IPS DF 4.7 (cell line): ENCODE results near the gene RPL39L.
"Not testable (repeated sequence)": the region's sequence is repeated elsewhere in the genome, so short reads cannot be mapped to it uniquely, and the experiment has no call there.

ENCODE experiments used
- DNase-seq: peaks from one replicate; pipeline ENCODE4 v3.0.0-alpha.2; 2013; ENCODE audit warnings: low spot score; ENCODE audit errors: extremely low read depth

The RPL39L gene

GRCh38 chr3:187139126-187139894, at the start of gene RPL39L:
Gene RPL39L (minus strand): TSS chr3:187139496. CDS start chr3:187121300, 18,196 bp downstream.
- DNase-seq, result peak; percentile 74

DNA sequence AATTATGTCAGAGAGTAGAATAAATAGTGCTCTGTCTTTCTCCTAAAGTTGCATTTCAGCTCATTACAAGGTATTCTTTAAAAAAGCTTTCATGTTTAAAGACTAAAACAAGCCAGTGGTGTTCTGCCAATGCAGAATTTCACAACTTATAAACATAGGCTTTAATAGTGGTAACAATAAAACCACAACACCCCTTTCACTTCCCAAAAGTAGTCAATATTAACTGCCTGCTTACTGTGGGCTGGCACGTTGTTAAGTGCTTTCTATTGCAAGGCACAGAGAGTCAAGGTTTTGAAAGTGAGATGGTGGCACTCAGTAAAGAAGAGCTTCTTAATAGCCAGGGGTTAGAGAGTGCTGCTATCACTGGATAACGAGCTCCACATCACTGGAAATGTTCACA, 49.6 kb upstream of the RPL39L start:
- no peak for DNase-seq

- DNase-seq, result no peak
Measured at GRCh38 chr3:187186801-187187421, 47.6 kb upstream of the RPL39L start.

GRCh38 chr3:187186375-187186774, 47.1 kb upstream of the RPL39L start:
- DNase-seq, result no peak

GRCh38 chr3:187185759-187186158, 46.5 kb upstream of the RPL39L start:
- DNase-seq, result peak; percentile 97

- no peak for DNase-seq
Measured at GRCh38 chr3:187183903-187184302, 44.6 kb upstream of the RPL39L start.

DNA sequence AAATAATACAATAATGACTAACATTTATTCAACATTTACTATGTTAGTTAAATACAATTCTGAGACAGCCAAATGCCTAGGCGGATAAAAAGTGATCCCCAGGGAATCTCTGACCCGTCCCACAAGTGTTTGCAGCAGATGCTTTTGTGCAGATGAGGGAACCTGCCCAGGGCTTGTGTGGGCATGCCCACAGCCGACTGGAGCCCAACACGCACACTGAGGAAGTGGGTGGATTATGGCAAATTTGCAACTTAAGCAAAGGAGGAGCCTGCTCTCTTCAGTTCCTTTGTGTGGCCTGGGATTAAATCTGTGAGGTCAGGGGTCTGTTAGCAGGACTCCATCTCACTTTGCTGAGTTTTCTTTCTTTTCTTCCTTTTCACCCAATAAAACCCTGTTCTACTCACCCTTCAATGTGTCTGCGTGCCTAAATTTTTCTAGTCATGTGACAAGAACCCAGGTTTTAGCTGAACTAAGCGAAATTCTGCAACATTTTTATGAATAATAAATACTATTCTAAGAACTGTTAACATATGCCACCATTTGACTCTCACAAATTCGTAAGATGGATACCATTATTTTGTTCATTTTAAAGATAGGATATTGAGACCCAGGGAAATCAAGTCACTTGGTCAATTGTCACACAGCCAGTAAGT, 44.0 kb upstream of the RPL39L start:
- no peak for DNase-seq

DNA sequence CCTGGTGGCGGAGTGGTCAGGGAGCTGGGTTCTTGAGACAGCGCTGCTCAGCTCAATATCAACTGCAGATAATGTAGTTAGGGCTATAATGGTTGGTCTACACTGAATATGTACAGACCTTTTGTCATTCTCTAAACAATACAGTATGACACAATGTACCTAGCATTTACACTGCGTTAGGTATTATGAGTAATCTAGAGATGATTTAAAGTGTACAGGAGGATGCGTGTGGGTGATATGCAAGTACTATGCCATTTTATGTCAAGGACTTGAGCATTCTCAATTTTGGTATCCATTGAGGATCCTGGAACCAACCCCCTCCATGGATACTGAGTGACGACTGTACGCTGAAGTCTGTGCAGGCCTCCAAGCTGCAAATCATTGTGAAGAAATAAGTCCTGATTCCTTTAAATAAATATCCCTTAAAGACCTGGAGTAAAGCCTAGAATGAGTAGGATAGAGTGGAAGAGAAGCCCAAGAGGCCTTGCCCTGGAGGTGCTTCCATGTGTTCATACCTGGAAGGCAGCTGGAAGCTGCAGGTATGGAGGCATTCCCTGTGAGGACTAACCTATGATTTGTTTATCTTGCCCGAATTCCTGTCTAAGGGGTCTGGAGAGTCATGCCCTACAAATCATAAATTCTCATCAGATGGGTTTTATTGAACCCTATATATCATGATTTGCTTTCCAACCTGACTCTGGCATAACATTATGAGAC, 42.3 kb upstream of the RPL39L start:
- no peak for DNase-seq

DNA sequence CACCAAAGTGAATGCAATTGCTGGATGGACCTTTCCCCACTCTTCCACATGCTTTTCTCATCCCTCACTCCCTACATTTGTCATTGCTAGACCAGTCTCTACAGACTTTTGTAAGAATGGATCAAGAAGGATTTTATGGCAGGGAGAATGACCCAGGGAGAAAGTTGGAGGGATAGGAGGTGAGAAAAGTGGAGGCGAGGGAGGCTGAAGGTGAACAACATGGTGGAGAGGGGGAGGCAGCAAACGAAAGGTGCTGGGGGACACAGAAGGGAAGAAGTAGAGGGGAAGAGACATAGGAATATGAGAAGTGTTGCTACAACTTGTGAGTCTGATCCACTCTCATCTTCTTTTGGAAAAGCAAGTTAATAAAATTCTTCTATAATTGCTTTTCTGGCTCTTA, 33.6 kb upstream of the RPL39L start:
- no peak for DNase-seq

- DNase-seq, result not testable (repeated sequence)
Measured at GRCh38 chr3:187170911-187171310, 31.6 kb upstream of the RPL39L start.

- no peak for DNase-seq
Measured at GRCh38 chr3:187169231-187169960, 30.1 kb upstream of the RPL39L start.

DNA sequence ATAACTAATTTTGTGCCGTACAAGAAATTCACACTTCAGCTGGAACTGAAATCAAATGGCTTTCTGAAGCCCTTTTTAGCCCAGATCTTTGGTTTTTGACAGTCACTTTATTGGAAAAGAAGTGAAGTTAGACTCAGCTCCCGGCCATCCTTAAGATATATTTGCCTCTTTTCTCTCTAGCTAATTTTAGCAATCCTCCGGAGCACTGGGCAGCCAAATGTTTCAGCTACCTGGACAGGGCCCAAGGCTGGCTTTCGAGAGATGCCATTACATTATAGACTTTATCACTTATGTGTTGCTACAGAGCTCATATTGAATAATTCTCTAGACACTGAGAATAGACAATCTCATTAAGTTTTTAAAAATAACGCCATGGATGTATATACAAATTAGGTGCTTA, 28.5 kb upstream of the RPL39L start:
- DNase-seq, result no peak

- DNase-seq, result no peak
Measured at GRCh38 chr3:187166750-187167149, 27.5 kb upstream of the RPL39L start.

DNA sequence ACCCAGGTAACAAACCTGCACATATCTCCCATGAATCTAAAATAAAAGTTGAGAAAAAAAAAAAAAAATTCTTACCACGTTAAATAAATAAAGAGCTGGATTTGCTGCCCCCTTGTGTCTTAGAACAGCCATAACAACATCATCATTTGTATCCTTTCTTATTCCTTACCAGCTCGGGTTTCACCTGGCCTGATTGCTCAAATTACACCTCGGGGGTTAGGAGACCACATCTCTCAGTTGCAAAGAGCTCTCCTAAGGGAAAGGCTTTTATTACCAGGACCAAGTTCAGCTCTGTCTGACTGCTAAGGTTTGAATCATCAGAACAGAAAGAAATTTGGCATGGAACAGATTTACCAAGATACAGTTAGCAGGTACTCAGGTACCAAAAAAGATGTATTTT, 25.8 kb upstream of the RPL39L start:
- DNase-seq, result no peak

DNA sequence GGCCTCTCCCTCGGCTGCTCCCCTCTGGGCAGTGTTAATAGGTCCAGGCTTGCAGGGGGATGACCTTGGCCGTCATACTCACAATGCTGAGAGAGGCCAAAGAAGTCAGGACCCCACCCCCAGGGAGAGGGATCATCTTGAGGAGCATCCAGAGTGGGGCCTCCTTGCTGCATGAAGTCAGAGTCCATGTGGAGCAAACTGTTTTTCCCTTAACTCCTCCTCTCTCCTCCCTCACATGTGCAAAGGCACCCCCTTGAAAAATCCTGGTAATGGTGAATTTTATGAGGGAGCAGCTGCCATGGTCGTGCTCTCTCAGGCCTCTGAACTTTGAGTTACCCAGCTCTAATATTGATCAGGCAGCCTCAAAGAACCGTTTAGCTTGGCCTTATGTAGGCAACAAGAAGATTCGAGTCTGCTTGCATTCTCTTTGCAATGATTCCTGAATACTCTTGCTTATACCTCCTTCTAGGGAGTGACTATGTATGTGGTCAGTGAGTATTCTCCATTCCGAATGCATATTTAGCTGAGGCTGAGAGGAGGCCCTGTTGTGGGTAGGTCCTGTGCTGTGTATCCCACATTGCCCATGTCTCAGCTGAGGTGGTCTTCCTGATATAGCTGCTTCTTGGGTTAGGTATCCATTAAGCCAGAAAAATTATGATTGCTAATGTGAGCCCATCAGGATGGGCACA, 23.1 kb upstream of the RPL39L start:
- DNase-seq, result no peak

DNA sequence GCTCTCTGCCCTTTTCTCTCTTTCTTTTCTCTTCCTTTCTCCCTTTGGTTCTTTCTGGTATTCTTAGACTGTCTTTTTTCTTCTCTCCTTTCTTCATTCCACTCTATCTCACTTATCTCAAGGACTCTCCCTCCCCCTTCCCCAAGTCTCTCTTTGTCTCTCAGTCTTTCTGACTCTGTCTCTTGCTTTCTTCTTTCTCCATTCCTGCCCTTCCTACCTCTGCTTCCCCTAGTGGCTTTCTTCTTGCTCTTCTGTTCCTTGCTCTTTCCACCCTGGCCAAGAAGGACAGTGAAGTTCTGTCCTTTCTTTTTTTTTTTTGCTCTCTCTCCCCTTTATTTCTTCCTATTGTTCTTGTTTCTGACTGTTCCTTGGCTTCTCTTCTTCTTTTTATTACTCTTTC, 22.3 kb upstream of the RPL39L start:
- DNase-seq, result no peak

- no peak for DNase-seq
Measured at GRCh38 chr3:187150599-187150998, 11.3 kb upstream of the RPL39L start.

GRCh38 chr3:187150186-187150585, 10.9 kb upstream of the RPL39L start:
- no peak for DNase-seq

DNA sequence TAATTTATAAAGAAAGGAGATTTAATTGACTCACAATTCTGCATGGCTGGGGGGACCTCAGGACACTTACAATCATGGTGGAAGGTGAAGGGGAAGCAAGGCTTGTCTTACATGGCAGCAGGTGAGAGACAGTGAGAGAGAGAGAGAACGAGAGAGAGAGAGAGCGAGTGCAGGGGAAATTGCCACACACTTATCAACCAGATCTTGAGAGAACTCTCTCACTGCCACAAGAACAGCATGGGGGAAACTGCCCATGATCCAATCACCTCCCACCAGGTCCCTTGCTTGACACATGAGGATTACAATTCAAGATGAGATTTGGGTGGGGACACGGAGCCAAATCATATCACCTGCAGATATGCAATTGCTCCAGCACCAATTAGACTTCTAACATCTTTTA, 7.1 kb upstream of the RPL39L start:
- no peak for DNase-seq

GRCh38 chr3:187145149-187145895, 6.0 kb upstream of the RPL39L start:
- DNase-seq, result no peak
